Measurements from ENCODE around the gene DIS3L2. TPM values are rescaled to one million over a fixed set of nuclear protein-coding genes. Genes with fewer than 3 reads are reported as not detected.
"Not testable (repeated sequence)": the region's sequence is repeated elsewhere in the genome, so short reads cannot be mapped to it uniquely, and the experiment has no call there.

Gene DIS3L2
- total RNA-seq, 6 experiments from 2014 or later = 18.2 to 23.6 (median 21.6) TPM

GRCh38 chr2:232147440-232148077 is 186.0 kb downstream of the DIS3L2 start:
- Mint-ChIP-seq H3K36me3 (ENCODE audit: low read depth) (no peaks in the 10 kb centered on the region), H3K27me3 (ENCODE audit: insufficient read depth) (no peaks in the 10 kb centered on the region; the same call in 1 of the 2 replicates), H3K4me1 (ENCODE audit: low read depth) (peaks cover 13% of the 10 kb centered on the region), H3K9me3 (no peaks in the 10 kb centered on the region), H3K4me3 (no peak overlapping the region), H3K27ac (no peak overlapping the region)
- TF ChIP-seq, protein P1, sequence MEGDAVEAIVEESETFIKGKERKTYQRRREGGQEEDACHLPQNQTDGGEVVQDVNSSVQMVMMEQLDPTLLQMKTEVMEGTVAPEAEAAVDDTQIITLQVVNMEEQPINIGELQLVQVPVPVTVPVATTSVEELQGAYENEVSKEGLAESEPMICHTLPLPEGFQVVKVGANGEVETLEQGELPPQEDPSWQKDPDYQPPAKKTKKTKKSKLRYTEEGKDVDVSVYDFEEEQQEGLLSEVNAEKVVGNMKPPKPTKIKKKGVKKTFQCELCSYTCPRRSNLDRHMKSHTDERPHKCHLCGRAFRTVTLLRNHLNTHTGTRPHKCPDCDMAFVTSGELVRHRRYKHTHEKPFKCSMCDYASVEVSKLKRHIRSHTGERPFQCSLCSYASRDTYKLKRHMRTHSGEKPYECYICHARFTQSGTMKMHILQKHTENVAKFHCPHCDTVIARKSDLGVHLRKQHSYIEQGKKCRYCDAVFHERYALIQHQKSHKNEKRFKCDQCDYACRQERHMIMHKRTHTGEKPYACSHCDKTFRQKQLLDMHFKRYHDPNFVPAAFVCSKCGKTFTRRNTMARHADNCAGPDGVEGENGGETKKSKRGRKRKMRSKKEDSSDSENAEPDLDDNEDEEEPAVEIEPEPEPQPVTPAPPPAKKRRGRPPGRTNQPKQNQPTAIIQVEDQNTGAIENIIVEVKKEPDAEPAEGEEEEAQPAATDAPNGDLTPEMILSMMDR (IDR thresholded peaks at IDR 0.05) = no peak
- no peak for DNase-seq

DNA sequence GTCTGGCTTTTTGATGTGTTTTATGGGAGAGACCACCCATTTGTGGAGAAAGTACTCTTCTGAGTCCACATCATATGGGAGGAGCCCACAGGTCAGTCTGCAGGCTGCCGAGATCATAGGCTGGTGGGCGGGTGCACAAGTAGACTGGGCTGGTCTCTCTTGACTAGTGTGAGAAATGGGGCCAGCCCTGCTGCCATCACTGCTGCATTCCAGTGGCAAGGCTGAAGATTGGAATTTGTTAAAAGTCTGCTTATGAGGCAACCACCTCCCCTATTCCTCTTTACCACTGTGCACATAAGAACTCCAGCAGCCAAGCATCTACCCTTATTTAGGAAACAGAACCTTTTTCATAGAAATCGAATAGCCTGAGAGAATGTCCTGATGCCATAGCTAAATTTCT is 200.7 kb downstream of the DIS3L2 start:
- Mint-ChIP-seq H3K27me3 (ENCODE audit: insufficient read depth) (no peaks in the 10 kb centered on the region), H3K27ac (no peak overlapping the region), H3K4me1 (ENCODE audit: low read depth) (peaks cover 9% of the 10 kb centered on the region), H3K4me3 (no peak overlapping the region), H3K9me3 (no peaks in the 10 kb centered on the region), H3K36me3 (ENCODE audit: low read depth) (peaks cover 16% of the 10 kb centered on the region)
- TF ChIP-seq, protein P1 (IDR thresholded peaks at IDR 0.05) = no peak
- DNase-seq = no peak

DNA sequence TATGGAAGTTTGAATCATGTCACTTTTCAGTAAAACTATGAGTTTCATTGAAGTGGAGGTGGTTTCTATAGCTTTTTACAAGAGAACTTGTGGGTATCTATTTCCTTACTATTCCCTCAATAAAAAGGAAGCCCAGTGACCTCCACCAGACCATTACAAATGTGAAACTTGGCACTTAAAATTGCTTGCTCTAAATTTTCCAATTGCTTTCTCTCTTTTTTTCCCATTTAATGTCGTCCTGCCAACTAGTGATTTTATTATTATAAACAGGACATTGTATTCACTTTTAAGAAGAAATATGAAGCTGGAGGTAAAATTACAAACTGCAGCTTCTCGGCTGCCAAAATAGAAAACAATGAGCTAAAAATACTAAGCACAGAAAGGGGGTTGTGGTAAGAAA is 208.9 kb downstream of the DIS3L2 start:
- no peak overlapping the region for H3K4me3 Mint-ChIP-seq

DNA sequence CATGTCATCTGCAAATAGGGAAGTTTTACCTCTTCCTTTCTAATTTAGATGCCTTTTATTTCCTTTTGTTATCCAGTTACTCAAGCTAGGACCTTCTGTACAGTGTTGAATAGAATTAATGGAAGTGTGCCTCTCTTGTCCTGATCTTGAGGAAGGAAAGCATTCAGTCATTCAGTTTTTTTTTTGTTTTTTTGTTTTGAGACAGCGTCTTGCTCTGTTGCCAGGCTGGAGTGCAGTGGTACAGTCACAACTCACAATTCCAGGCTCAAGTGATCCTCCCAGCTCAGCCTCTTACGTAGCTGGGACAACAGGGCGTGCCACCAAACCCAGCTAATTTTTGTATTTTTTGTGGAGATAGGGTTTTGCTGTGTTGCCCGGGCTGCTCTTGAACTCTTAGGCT is 213.1 kb downstream of the DIS3L2 start:
- DNase-seq = no peak
- H3K9me3 Mint-ChIP-seq = peaks cover 4% of the 10 kb centered on the region; the same call in 1 of the 2 replicates
- H3K4me3 Mint-ChIP-seq = no peak overlapping the region
- TF ChIP-seq, protein P1 (IDR thresholded peaks at IDR 0.05) = no peak
- H3K4me1 Mint-ChIP-seq (ENCODE audit: low read depth) = peaks cover 18% of the 10 kb centered on the region
- H3K27me3 Mint-ChIP-seq (ENCODE audit: insufficient read depth) = no peaks in the 10 kb centered on the region
- peaks cover 10% of the 10 kb centered on the region for H3K36me3 Mint-ChIP-seq (ENCODE audit: low read depth)
- no peak overlapping the region for H3K27ac Mint-ChIP-seq

More for the DNA sequence above, 208.9 kb downstream of the DIS3L2 start:
- H3K27ac Mint-ChIP-seq = no peak overlapping the region
- no peaks in the 10 kb centered on the region for H3K27me3 Mint-ChIP-seq (ENCODE audit: insufficient read depth)
- H3K4me1 Mint-ChIP-seq (ENCODE audit: low read depth) = peaks cover 12% of the 10 kb centered on the region
- DNase-seq = no peak
- H3K36me3 Mint-ChIP-seq (ENCODE audit: low read depth) = peaks cover 4% of the 10 kb centered on the region; the same call in 1 of the 2 replicates
- H3K9me3 Mint-ChIP-seq = no peaks in the 10 kb centered on the region
- TF ChIP-seq, protein P1 (IDR thresholded peaks at IDR 0.05) = no peak

DNA sequence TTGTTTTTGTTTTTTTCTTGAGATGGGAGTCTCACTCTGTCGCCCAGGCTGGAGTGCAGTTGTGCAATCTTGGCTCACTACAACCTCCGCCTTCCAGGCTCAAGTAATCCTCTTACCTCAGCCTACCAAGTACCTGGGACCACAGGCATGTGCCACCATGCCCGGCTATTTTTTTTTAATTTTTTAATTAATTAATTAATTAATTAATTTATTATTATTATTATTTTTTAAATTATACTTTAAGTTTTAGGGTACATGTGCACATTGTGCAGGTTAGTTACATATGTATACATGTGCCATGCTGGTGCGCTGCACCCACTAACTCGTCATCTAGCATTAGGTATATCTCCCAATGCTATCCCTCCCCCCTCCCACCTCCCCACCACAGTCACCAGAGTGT is 215.1 kb downstream of the DIS3L2 start:
- H3K4me3 Mint-ChIP-seq; H3K9me3 Mint-ChIP-seq; H3K27me3 Mint-ChIP-seq (ENCODE audit: insufficient read depth); H3K4me1 Mint-ChIP-seq (ENCODE audit: low read depth); DNase-seq; H3K27ac Mint-ChIP-seq: not testable (repeated sequence)
- peaks cover 14% of the 10 kb centered on the region for H3K36me3 Mint-ChIP-seq (ENCODE audit: low read depth)

DNA sequence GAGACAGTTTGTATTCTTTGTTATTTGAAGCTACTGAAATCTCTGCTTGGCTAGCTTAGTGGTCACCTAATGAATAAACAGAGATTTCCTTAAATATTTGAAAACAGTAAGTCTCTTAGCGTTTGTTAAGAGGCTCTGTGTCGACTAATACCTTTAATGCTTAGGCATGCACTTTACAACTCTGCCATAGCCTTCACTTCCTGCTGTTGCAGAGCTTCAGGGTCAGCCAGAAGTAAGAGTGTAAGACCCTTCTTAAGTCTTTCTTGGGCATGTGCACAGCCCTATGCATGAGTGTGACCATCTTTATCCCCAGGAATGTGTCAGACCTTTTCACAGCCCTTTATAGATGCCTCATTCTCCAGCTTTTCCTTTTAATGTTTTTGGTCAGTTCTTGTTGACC is 221.8 kb downstream of the DIS3L2 start:
- H3K4me1 Mint-ChIP-seq (ENCODE audit: low read depth) = no peaks in the 10 kb centered on the region
- TF ChIP-seq, protein P1 (IDR thresholded peaks at IDR 0.05) = no peak
- peaks cover 3% of the 10 kb centered on the region; the same call in 1 of the 2 replicates for H3K9me3 Mint-ChIP-seq
- H3K36me3 Mint-ChIP-seq (ENCODE audit: low read depth) = peaks cover 16% of the 10 kb centered on the region; the same call in 1 of the 2 replicates
- no peaks in the 10 kb centered on the region; the same call in none of the 2 replicates for H3K27me3 Mint-ChIP-seq (ENCODE audit: insufficient read depth)
- H3K4me3 Mint-ChIP-seq = no peak overlapping the region
- no peak for DNase-seq
- no peak overlapping the region for H3K27ac Mint-ChIP-seq
